ENCODE results near the gene OGA.

- TF ChIP-seq CTCF (IDR thresholded peaks at IDR 0.05; ENCODE audit: poor library complexity) (no peak), EZH2 (IDR thresholded peaks at IDR 0.05; ENCODE audit: borderline replicate concordance) (no peak), EZH2phosphoT487 (IDR thresholded peaks at IDR 0.05; ENCODE audit: low read depth, severe bottlenecking, unreplicated experiment) (no peak)
Observed at GRCh38 chr10:101766753-101767599, 51.3 kb downstream of the OGA start.
